Measurements from ENCODE around the gene TANGO6.

The TANGO6 gene

GRCh38 chr16:68866933-68867332, 23.6 kb downstream of the TANGO6 start:
- DNase-seq (ENCODE audit: low read depth in 2 of 2): no peak

GRCh38 chr16:68869492-68870088, 26.3 kb downstream of the TANGO6 start:
- DNase-seq (ENCODE audit: low read depth in 2 of 2): no peak

- no peak for DNase-seq (ENCODE audit: low read depth in 2 of 2)
These were observed 30.5 kb downstream of the TANGO6 start for GRCh38 chr16:68873635-68874471.

- DNase-seq (ENCODE audit: low read depth in 2 of 2): no peak
These were observed 32.5 kb downstream of the TANGO6 start for GRCh38 chr16:68875871-68876270.

- no peak for DNase-seq (ENCODE audit: low read depth in 2 of 2)
These were observed 40.4 kb downstream of the TANGO6 start for GRCh38 chr16:68883685-68884084.

GRCh38 chr16:68884401-68884800, 41.1 kb downstream of the TANGO6 start:
- DNase-seq (ENCODE audit: low read depth in 2 of 2): no peak

GRCh38 chr16:68884861-68885720, 41.8 kb downstream of the TANGO6 start:
- DNase-seq (ENCODE audit: low read depth in 2 of 2): no peak

- no peak for DNase-seq (ENCODE audit: low read depth in 2 of 2)
These were observed 43.8 kb downstream of the TANGO6 start for GRCh38 chr16:68887107-68887506.

GRCh38 chr16:68889508-68890150, 46.3 kb downstream of the TANGO6 start:
- DNase-seq (ENCODE audit: low read depth in 2 of 2): no peak

GRCh38 chr16:68892214-68892613, 48.9 kb downstream of the TANGO6 start:
- DNase-seq (ENCODE audit: low read depth in 2 of 2): no peak

GRCh38 chr16:68892898-68893297, 49.6 kb downstream of the TANGO6 start:
- DNase-seq (ENCODE audit: low read depth in 2 of 2): no peak

GRCh38 chr16:68893710-68894705, 50.7 kb downstream of the TANGO6 start:
- DNase-seq (ENCODE audit: low read depth in 2 of 2): no peak

- no peak for DNase-seq (ENCODE audit: low read depth in 2 of 2)
These were observed 51.4 kb downstream of the TANGO6 start for GRCh38 chr16:68894714-68895113.

- DNase-seq (ENCODE audit: low read depth in 2 of 2): no peak
These were observed 54.7 kb downstream of the TANGO6 start for GRCh38 chr16:68898026-68898425.

GRCh38 chr16:68900009-68900408, 56.7 kb downstream of the TANGO6 start:
- no peak for DNase-seq (ENCODE audit: low read depth in 2 of 2)

- DNase-seq (ENCODE audit: low read depth in 2 of 2): no peak
These were observed 59.0 kb downstream of the TANGO6 start for GRCh38 chr16:68902003-68902968.

- no peak for DNase-seq (ENCODE audit: low read depth in 2 of 2)
These were observed 59.6 kb downstream of the TANGO6 start for GRCh38 chr16:68902969-68903345.

GRCh38 chr16:68907297-68907696, 64.0 kb downstream of the TANGO6 start:
- DNase-seq (ENCODE audit: low read depth in 2 of 2): no peak

GRCh38 chr16:68907781-68908181, 64.5 kb downstream of the TANGO6 start:
- no peak for DNase-seq (ENCODE audit: low read depth in 2 of 2)

All from stimulated activated CD8-positive, alpha-beta memory T cell treated with anti-CD3 and anti-CD28 coated beads, Interleukin-2, amount 100 ng/mL, for 48 hours (primary cell).